Memory B cell (primary cell): ENCODE results near the gene XRN2.
"Not testable (repeated sequence)": the region's sequence is repeated elsewhere in the genome, so short reads cannot be mapped to it uniquely, and the experiment has no call there.

Source experiments
- ATAC-seq: fragments of 150-1000 bp; cut with Tn5 transposase; 2 replicates; pipeline ENCODE4 v1.10.0; 2021; ENCODE audit warnings: low read depth, mild to moderate bottlenecking, moderate library complexity
- DNase-seq, 2 donors: peaks; one replicate each; pipeline ENCODE4 v3.0.0; 2022; ENCODE audit warnings: low spot score in 2 of 2
- H3K27ac Mint-ChIP-seq: one replicate; pipeline ENCODE4 v1.8.0; 2022; ENCODE audit warnings: mild to moderate bottlenecking, moderate library complexity, mixed read lengths
- H3K27me3 Mint-ChIP-seq: one replicate; pipeline ENCODE4 v1.8.0; 2022; ENCODE audit warnings: mixed read lengths
- H3K36me3 Mint-ChIP-seq: one replicate; pipeline ENCODE4 v1.8.0; 2022; ENCODE audit warnings: mild to moderate bottlenecking, mixed read lengths
- H3K4me1 Mint-ChIP-seq: one replicate; pipeline ENCODE4 v1.8.0; 2022; ENCODE audit warnings: mixed read lengths
- H3K4me3 Mint-ChIP-seq: one replicate; pipeline ENCODE4 v1.8.0; 2022; ENCODE audit warnings: mild to moderate bottlenecking, moderate library complexity, mixed read lengths
- H3K9me3 Mint-ChIP-seq: one replicate; pipeline ENCODE4 v1.8.0; 2022; ENCODE audit warnings: mixed read lengths

XRN2 gene

DNA sequence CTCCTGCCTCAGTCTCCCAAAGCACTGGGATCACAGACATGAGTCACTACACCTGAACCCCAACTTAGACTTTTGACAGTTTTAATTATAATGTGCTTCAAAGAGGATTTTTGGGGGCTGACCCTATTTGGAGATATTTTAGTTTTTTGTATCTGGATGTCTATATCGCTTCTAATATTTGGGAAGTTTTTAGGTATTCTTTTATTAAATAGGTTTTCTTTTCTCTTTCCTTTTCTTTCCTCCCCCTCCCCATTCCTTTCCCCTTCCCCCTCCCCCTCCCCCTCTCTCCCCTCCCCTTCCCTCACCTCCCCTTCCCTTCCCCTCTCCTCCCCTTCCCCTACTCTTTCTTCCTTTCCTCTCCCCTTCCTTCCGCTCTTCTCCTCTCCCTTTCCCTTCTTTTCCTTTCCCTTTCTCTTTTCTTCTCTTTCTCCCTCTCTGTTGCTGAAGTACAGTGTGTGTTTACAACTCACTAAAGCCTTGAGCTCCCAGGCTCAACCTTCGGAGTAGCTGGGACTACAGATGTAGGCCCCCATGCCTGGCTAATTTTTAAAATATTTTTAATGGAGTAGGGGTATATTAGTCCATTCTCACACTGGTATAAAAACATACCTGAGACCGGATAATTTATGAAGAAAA lies 118.6 kb downstream of the XRN2 start:
- Mint-ChIP-seq H3K36me3 (peaks cover 12% of the 10 kb centered on the region), H3K4me1 (no peaks in the 10 kb centered on the region), H3K27me3 (peaks cover 6% of the 10 kb centered on the region), H3K4me3 (no peak overlapping the region), H3K27ac (no peak overlapping the region), H3K9me3 (peaks cover 28% of the 10 kb centered on the region)
- no peak for DNase-seq
- no peak for ATAC-seq

DNA sequence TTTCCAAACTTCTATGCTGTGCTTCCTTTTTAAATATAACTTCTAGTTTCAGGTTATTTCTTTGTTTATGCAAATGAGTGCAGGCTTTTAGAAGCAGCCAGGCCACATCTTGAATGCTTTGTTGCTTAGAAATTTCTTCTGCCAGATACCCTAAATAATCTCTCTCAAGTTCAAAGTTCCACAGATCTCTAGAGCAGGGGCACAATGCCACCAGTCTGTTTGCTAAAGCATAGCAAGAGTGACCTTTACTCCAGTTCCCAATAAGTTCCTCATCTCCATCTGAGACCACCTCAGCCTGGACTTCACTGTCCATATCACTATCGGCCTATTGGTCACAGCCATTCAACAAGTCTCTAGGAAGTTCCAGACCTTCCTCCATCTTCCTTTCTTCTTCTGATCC lies 120.6 kb downstream of the XRN2 start:
- H3K9me3 Mint-ChIP-seq: peaks cover 31% of the 10 kb centered on the region
- H3K27ac Mint-ChIP-seq, H3K4me1 Mint-ChIP-seq, H3K27me3 Mint-ChIP-seq, H3K4me3 Mint-ChIP-seq, DNase-seq, ATAC-seq: not testable (repeated sequence)
- H3K36me3 Mint-ChIP-seq: peaks cover 12% of the 10 kb centered on the region

GRCh38 chr20:21424846-21425245 lies 121.7 kb downstream of the XRN2 start:
- Mint-ChIP-seq H3K36me3 (peaks cover 12% of the 10 kb centered on the region), H3K4me1 (no peaks in the 10 kb centered on the region), H3K9me3 (peaks cover 30% of the 10 kb centered on the region), H3K27ac (no peak overlapping the region), H3K4me3 (no peak overlapping the region), H3K27me3 (peaks cover 6% of the 10 kb centered on the region)
- DNase-seq (no peak), ATAC-seq (no peak)

GRCh38 chr20:21430020-21430419 lies 126.9 kb downstream of the XRN2 start:
- Mint-ChIP-seq H3K4me1 (no peaks in the 10 kb centered on the region), H3K4me3 (no peak overlapping the region), H3K27me3 (peaks cover 7% of the 10 kb centered on the region), H3K27ac (no peak overlapping the region), H3K36me3 (peaks cover 1% of the 10 kb centered on the region), H3K9me3 (peaks cover 11% of the 10 kb centered on the region)
- no peak for DNase-seq
- no peak for ATAC-seq

DNA sequence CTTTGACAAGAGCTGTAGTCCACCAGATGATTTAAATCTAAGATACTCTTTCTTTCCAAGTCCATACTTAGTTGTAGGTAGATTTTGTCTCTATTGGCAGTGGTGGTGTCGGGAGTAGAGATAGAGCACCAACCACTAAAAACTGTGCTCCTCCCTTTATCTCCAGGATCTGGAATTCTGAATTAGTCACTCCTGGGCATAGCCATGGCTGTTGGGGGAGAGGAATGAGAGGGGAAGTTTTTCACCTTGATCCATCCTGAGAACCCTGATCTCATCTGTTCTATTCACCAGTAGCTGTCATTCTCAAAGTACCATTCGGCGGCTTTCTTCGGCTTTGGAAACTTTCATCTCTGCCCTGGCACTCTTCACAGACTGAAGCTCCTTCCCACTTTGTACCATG lies 129.8 kb downstream of the XRN2 start:
- DNase-seq: no peak
- H3K27me3 Mint-ChIP-seq: peaks cover 9% of the 10 kb centered on the region
- H3K4me3 Mint-ChIP-seq: no peak overlapping the region

DNA sequence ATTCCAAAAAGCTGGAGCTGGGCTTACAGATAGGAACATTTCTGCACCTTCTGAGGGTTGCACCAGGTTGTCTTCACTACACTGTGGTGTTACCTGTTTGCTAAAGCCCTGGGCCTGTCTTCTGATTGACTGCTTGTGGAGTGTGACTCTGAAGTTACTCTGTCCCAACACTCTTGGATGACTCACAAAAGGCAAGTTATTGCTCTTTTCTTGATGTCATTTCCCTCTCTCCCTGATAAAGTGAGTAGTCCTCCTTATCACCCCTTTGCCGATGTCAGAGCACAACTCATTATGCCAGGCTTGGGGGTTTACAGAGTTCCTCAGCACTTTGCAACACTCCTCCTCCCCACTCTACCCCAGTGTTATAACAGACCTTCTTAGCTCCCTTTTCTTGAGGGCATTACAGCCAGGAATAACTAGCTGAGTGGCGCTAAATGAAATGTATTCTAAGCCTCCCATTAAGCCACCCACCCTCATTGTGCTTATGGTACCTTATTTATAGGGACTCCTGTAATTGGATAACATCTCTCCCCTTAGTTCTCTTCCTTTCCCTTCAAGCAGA lies 130.3 kb downstream of the XRN2 start:
- no peak overlapping the region for H3K4me3 Mint-ChIP-seq
- H3K27ac Mint-ChIP-seq: no peak overlapping the region
- ATAC-seq (no peak), DNase-seq (no peak)
- H3K36me3 Mint-ChIP-seq: no peaks in the 10 kb centered on the region
- H3K9me3 Mint-ChIP-seq: peaks cover 3% of the 10 kb centered on the region
- peaks cover 9% of the 10 kb centered on the region for H3K27me3 Mint-ChIP-seq
- no peaks in the 10 kb centered on the region for H3K4me1 Mint-ChIP-seq

More for the DNA sequence above, 129.8 kb downstream of the XRN2 start:
- Mint-ChIP-seq H3K9me3 (peaks cover 3% of the 10 kb centered on the region), H3K27ac (no peak overlapping the region), H3K36me3 (no peaks in the 10 kb centered on the region), H3K4me1 (no peaks in the 10 kb centered on the region)
- no peak for ATAC-seq

- no peaks in the 10 kb centered on the region for H3K4me1 Mint-ChIP-seq
- ATAC-seq (no peak), DNase-seq (no peak)
- H3K36me3 Mint-ChIP-seq: no peaks in the 10 kb centered on the region
- H3K9me3 Mint-ChIP-seq: no peaks in the 10 kb centered on the region
- H3K27ac Mint-ChIP-seq: no peak overlapping the region
- H3K4me3 Mint-ChIP-seq: no peak overlapping the region
- peaks cover 13% of the 10 kb centered on the region for H3K27me3 Mint-ChIP-seq
These were observed 132.4 kb downstream of the XRN2 start for GRCh38 chr20:21435576-21435975.

DNA sequence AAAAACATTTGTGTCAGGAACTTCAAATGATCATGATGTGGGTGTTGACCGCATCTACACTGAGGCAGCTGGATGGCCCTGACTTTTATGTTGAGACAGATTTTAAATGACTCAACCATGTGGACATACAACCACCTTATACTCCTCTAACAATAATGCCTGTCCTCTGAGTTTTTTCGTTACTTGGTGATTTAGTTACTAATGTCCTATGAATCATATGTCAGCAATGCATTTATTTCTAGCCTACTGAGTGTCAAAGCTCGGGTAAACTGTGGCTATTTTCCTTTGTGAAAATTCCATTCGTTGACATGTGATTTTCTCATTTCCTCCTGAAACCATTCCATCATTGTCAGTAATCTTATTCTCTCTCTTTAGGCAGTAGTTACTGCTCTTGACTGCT lies 133.1 kb downstream of the XRN2 start:
- Mint-ChIP-seq H3K4me1 (no peaks in the 10 kb centered on the region), H3K36me3 (no peaks in the 10 kb centered on the region), H3K9me3 (no peaks in the 10 kb centered on the region), H3K4me3 (no peak overlapping the region), H3K27me3 (peaks cover 15% of the 10 kb centered on the region), H3K27ac (no peak overlapping the region)
- DNase-seq: no peak
- ATAC-seq: no peak

DNA sequence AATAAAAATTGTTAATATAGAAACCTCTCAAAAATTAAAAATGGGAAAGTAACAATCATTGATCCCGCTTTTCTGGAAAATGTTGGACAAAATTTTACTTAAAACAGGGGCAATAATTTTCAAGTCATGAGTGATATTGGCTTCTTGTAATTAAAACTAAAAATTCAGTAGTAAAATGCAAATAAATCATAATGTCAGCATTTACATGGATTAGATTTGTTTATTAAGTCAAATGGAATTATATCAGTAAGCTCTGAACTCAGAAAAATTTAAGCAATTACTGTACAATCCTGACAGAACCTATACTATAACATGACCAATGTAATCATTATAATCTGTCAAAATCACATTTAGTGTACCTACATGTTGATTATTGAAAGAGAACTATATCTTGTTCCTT lies 134.1 kb downstream of the XRN2 start:
- ATAC-seq (no peak), DNase-seq (no peak)
- Mint-ChIP-seq H3K4me1 (no peaks in the 10 kb centered on the region), H3K27me3 (peaks cover 15% of the 10 kb centered on the region), H3K4me3 (no peak overlapping the region), H3K36me3 (no peaks in the 10 kb centered on the region), H3K27ac (no peak overlapping the region), H3K9me3 (no peaks in the 10 kb centered on the region)

DNA sequence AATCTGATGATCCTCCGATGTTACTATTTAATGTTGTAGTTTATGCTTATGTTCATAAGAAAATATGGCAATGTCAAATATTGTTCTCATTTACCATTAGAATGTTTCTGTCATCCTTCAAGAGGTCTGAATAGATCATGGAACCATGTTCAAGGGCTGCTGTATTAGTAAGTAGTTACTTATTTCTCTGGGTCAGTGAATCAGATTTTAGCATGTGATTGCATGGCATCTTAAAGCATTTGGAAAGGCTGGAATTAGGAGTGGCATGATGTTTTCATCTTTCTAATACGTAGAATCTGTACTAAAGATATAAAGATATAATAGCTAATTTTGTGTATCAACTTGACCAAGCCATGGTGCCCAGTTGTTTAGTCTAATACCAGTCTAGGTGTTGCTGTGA lies 134.7 kb downstream of the XRN2 start:
- no peak for ATAC-seq
- Mint-ChIP-seq H3K9me3 (no peaks in the 10 kb centered on the region), H3K4me3 (no peak overlapping the region), H3K27me3 (peaks cover 15% of the 10 kb centered on the region), H3K27ac (no peak overlapping the region), H3K36me3 (no peaks in the 10 kb centered on the region), H3K4me1 (no peaks in the 10 kb centered on the region)
- DNase-seq: no peak
